ENCODE measurements around the gene MAPK1. TPM values are rescaled to one million over a fixed set of nuclear protein-coding genes. Genes with fewer than 3 reads are reported as not detected.

Gene MAPK1
- total and polyA plus RNA-seq, 4 donors = 16.3 to 154 (median 54.3) TPM

GRCh38 chr22:21780259-21780658 lies 87.2 kb downstream of the MAPK1 start:
- ATAC-seq (ENCODE audit: insufficient read depth, low FRiP score) = no peak
- H3K4me3 ChIP-seq = no peak overlapping the region
- no peak overlapping the region for H3K9ac ChIP-seq (ENCODE audit: insufficient read depth in 1 of 2, low read length in 2 of 2)
- H3K27ac ChIP-seq (ENCODE audit: low read depth in 1 of 2, low read length in 1 of 2) = no peak overlapping the region
- 93% methylated on average over 2 of the region's 2 CpGs for WGBS, 2 donors
- no peaks in the 10 kb centered on the region for H3K27me3 ChIP-seq (ENCODE audit: control insufficient read depth in 3 of 3, insufficient read depth in 3 of 3, low read length in 2 of 3)
- H3K4me1 ChIP-seq (ENCODE audit: control insufficient read depth in 5 of 5, insufficient read depth in 5 of 5, low read length in 5 of 5) = peaks cover 0 to 1% (median 0%) of the 10 kb centered on the region in 5 donors
- no peaks in the 10 kb centered on the region for H3K9me3 ChIP-seq (ENCODE audit: control insufficient read depth in 4 of 4, insufficient read depth in 3 of 4, low read length in 3 of 4)
- no peak for TF ChIP-seq CTCF (IDR thresholded peaks at IDR 0.05; ENCODE audit: control extremely low read depth, extremely low read depth)
- DNase-seq = no peak
- H3K36me3 ChIP-seq (ENCODE audit: control insufficient read depth in 4 of 4, insufficient read depth in 4 of 4, low read length in 4 of 4) = peaks cover 3 to 34% (median 7%) of the 10 kb centered on the region in 4 donors

GRCh38 chr22:21779444-21779843 lies 88.0 kb downstream of the MAPK1 start:
- H3K27me3 ChIP-seq (ENCODE audit: control insufficient read depth in 3 of 3, insufficient read depth in 3 of 3, low read length in 2 of 3) = no peaks in the 10 kb centered on the region
- H3K4me1 ChIP-seq (ENCODE audit: control insufficient read depth in 5 of 5, insufficient read depth in 5 of 5, low read length in 5 of 5) = peaks cover 0 to 4% (median 0%) of the 10 kb centered on the region in 5 donors
- 93 to 97% methylated on average over 2 of the region's 2 CpGs for WGBS, 2 donors
- no peak overlapping the region for H3K4me3 ChIP-seq
- H3K9ac ChIP-seq (ENCODE audit: insufficient read depth in 1 of 2, low read length in 2 of 2) = no peak overlapping the region
- TF ChIP-seq CTCF (IDR thresholded peaks at IDR 0.05; ENCODE audit: control extremely low read depth, extremely low read depth) = no peak
- no peaks in the 10 kb centered on the region for H3K9me3 ChIP-seq (ENCODE audit: control insufficient read depth in 4 of 4, insufficient read depth in 3 of 4, low read length in 3 of 4)
- ATAC-seq (ENCODE audit: insufficient read depth, low FRiP score) (no peak), DNase-seq (no peak)
- H3K36me3 ChIP-seq (ENCODE audit: control insufficient read depth in 4 of 4, insufficient read depth in 4 of 4, low read length in 4 of 4) = peaks cover 0 to 33% (median 7%) of the 10 kb centered on the region in 4 donors
- no peak overlapping the region for H3K27ac ChIP-seq (ENCODE audit: low read depth in 1 of 2, low read length in 1 of 2)

GRCh38 chr22:21778705-21779363 lies 88.6 kb downstream of the MAPK1 start:
- Histone ChIP-seq H3K4me3 (no peak overlapping the region), H3K4me1 (ENCODE audit: control insufficient read depth in 5 of 5, insufficient read depth in 5 of 5, low read length in 5 of 5) (peaks cover 0 to 4% (median 0%) of the 10 kb centered on the region in 5 donors), H3K9ac (ENCODE audit: insufficient read depth in 1 of 2, low read length in 2 of 2) (no peak overlapping the region), H3K36me3 (ENCODE audit: control insufficient read depth in 4 of 4, insufficient read depth in 4 of 4, low read length in 4 of 4) (peaks cover 0 to 33% (median 7%) of the 10 kb centered on the region in 4 donors), H3K27ac (ENCODE audit: low read depth in 1 of 2, low read length in 1 of 2) (peak overlapping the region in 1 of 2 donors; percentile 44), H3K9me3 (ENCODE audit: control insufficient read depth in 4 of 4, insufficient read depth in 3 of 4, low read length in 3 of 4) (no peaks in the 10 kb centered on the region), H3K27me3 (ENCODE audit: control insufficient read depth in 3 of 3, insufficient read depth in 3 of 3, low read length in 2 of 3) (no peaks in the 10 kb centered on the region)
- DNase-seq (no peak), ATAC-seq (ENCODE audit: insufficient read depth, low FRiP score) (no peak)
- WGBS, 2 donors = 90 to 94% methylated on average over 4 of the region's 4 CpGs
- TF ChIP-seq CTCF (IDR thresholded peaks at IDR 0.05; ENCODE audit: control extremely low read depth, extremely low read depth) = no peak

GRCh38 chr22:21771631-21771976 lies 95.8 kb downstream of the MAPK1 start:
- Histone ChIP-seq H3K9ac (ENCODE audit: insufficient read depth in 1 of 2, low read length in 2 of 2) (no peak overlapping the region), H3K9me3 (ENCODE audit: control insufficient read depth in 4 of 4, insufficient read depth in 3 of 4, low read length in 3 of 4) (no peaks in the 10 kb centered on the region), H3K27ac (ENCODE audit: low read depth in 1 of 2, low read length in 1 of 2) (no peak overlapping the region), H3K27me3 (ENCODE audit: control insufficient read depth in 3 of 3, insufficient read depth in 3 of 3, low read length in 2 of 3) (no peaks in the 10 kb centered on the region), H3K4me1 (ENCODE audit: control insufficient read depth in 5 of 5, insufficient read depth in 5 of 5, low read length in 5 of 5) (peaks cover 0 to 4% (median 0%) of the 10 kb centered on the region in 5 donors), H3K4me3 (no peak overlapping the region), H3K36me3 (ENCODE audit: control insufficient read depth in 4 of 4, insufficient read depth in 4 of 4, low read length in 4 of 4) (peaks cover 8 to 37% (median 16%) of the 10 kb centered on the region in 4 donors)
- WGBS, 2 donors = 93 to 96% methylated on average over 4 of the region's 4 CpGs
- no peak for DNase-seq
- TF ChIP-seq CTCF (IDR thresholded peaks at IDR 0.05; ENCODE audit: control extremely low read depth, extremely low read depth) = no peak
- ATAC-seq (ENCODE audit: insufficient read depth, low FRiP score) = no peak

Measured in lung (tissue), 12 donors.